Ishikawa (cell line): Measurements from ENCODE around the gene DHDH.

Source experiments
- CEBPB ChIP-seq: IDR thresholded peaks from 2 replicates; pipeline ENCODE4 v1.6.1; 2012
- CREB1 ChIP-seq: IDR thresholded peaks from 2 replicates; pipeline ENCODE4 v1.6.1; 2012; ENCODE audit warnings: low read depth
- EGR1 ChIP-seq: IDR thresholded peaks from 2 replicates; pipeline ENCODE4 v1.6.1; 2012
- EP300 ChIP-seq: IDR thresholded peaks from 2 replicates; pipeline ENCODE4 v1.6.1; 2012; ENCODE audit warnings: borderline replicate concordance
- FOXM1 ChIP-seq: IDR thresholded peaks from 2 replicates; pipeline ENCODE4 v1.6.1; 2012; ENCODE audit warnings: low read depth, borderline replicate concordance
- NFIC ChIP-seq: IDR thresholded peaks from 2 replicates; pipeline ENCODE4 v1.6.1; 2012
- RAD21 ChIP-seq: IDR thresholded peaks from 2 replicates; pipeline ENCODE4 v1.6.1; 2012; ENCODE audit warnings: low read depth
- TAF1 ChIP-seq: IDR thresholded peaks from 2 replicates; pipeline ENCODE4 v1.6.1; 2012; ENCODE audit warnings: low read depth, mild to moderate bottlenecking
- TCF12 ChIP-seq: IDR thresholded peaks from 2 replicates; pipeline ENCODE4 v1.6.1; 2012; ENCODE audit warnings: low read depth
- TEAD4 ChIP-seq: IDR thresholded peaks from 2 replicates; pipeline ENCODE4 v1.6.1; 2012
- YY1 ChIP-seq: IDR thresholded peaks from 2 replicates; pipeline ENCODE4 v1.6.1; 2012; ENCODE audit warnings: low read depth
- ZBTB7A ChIP-seq: IDR thresholded peaks from 2 replicates; pipeline ENCODE4 v1.6.1; 2012; ENCODE audit warnings: low read depth
- TF ChIP-seq, protein P1 (sequence below): IDR thresholded peaks from 2 replicates; pipeline ENCODE4 v1.6.1; 2012
- TF ChIP-seq, protein P2 (sequence below): IDR thresholded peaks from 2 replicates; pipeline ENCODE4 v1.6.1; 2012
- TF ChIP-seq, protein P3 (sequence below): IDR thresholded peaks from 2 replicates; pipeline ENCODE4 v1.6.1; 2012; ENCODE audit warnings: low read depth, mild to moderate bottlenecking

DHDH gene

DNA sequence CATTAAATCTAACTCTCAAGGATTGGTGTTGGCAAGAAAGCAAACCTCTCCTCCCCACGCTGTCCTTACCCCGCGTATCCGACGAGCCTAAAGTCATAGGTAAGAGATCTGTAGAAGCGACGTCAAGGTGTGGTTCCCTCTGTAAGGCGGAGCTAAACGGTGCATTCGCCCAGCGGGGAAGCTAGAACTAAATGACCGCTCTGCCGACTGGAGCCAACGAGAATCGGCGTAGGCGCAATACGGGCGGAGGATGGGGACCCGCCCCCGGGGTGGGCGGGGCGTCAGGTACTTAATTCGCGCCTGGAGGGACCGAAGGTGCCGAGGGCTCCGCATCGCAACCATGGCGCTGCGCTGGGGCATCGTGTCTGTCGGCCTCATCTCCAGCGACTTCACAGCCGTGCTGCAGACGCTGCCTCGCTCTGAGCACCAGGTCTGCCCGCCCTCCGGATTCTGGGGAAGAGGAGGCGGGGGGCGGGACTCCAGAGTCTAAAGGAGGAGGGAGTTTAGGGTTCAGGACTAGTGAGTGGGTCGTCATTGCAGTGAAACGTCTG, at the start of gene DHDH:
Gene DHDH (plus strand): TSS at position 318 of the 551 bp plus-strand sequence. CDS start 23 bp downstream, at position 341.
- TF ChIP-seq EGR1 (0 out of 2 replicates have a peak, but pooled peaks have one; percentile 22), CREB1 (no peak)
- TF ChIP-seq, protein P1, sequence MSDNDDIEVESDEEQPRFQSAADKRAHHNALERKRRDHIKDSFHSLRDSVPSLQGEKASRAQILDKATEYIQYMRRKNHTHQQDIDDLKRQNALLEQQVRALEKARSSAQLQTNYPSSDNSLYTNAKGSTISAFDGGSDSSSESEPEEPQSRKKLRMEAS, result peak; percentile 75
- TF ChIP-seq, protein P2, sequence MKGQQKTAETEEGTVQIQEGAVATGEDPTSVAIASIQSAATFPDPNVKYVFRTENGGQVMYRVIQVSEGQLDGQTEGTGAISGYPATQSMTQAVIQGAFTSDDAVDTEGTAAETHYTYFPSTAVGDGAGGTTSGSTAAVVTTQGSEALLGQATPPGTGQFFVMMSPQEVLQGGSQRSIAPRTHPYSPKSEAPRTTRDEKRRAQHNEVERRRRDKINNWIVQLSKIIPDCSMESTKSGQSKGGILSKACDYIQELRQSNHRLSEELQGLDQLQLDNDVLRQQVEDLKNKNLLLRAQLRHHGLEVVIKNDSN, result peak; percentile 4; the same call in 1 of the 2 replicates

DNA sequence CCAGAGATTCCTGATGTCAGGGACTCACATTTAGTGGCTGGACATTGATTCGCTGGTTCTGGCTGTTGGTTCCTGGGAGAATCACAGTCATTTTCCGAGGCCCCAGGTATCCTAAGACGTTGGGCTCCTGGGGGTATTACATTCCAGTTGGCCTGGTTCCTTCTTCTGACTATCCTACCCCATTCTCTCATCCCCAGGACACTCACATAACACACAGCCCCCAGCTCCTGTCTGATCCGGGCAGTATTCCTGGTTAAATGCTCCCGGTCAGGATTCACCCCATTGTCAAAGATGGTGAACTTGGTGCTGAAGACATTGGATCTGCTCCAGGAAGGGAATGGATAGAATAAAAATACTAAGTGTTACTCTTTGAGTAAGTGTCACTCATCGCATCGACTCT, 49.8 kb upstream of the DHDH start:
- TF ChIP-seq, protein P2, result no peak
- TF ChIP-seq EGR1, result no peak
- no peak for TF ChIP-seq YY1
- TF ChIP-seq, protein P3, sequence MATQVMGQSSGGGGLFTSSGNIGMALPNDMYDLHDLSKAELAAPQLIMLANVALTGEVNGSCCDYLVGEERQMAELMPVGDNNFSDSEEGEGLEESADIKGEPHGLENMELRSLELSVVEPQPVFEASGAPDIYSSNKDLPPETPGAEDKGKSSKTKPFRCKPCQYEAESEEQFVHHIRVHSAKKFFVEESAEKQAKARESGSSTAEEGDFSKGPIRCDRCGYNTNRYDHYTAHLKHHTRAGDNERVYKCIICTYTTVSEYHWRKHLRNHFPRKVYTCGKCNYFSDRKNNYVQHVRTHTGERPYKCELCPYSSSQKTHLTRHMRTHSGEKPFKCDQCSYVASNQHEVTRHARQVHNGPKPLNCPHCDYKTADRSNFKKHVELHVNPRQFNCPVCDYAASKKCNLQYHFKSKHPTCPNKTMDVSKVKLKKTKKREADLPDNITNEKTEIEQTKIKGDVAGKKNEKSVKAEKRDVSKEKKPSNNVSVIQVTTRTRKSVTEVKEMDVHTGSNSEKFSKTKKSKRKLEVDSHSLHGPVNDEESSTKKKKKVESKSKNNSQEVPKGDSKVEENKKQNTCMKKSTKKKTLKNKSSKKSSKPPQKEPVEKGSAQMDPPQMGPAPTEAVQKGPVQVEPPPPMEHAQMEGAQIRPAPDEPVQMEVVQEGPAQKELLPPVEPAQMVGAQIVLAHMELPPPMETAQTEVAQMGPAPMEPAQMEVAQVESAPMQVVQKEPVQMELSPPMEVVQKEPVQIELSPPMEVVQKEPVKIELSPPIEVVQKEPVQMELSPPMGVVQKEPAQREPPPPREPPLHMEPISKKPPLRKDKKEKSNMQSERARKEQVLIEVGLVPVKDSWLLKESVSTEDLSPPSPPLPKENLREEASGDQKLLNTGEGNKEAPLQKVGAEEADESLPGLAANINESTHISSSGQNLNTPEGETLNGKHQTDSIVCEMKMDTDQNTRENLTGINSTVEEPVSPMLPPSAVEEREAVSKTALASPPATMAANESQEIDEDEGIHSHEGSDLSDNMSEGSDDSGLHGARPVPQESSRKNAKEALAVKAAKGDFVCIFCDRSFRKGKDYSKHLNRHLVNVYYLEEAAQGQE, result no peak
- no peak for TF ChIP-seq FOXM1
- no peak for TF ChIP-seq TCF12
- TF ChIP-seq CREB1, result no peak
- TF ChIP-seq ZBTB7A, result no peak
- TF ChIP-seq, protein P1, result no peak
- no peak for TF ChIP-seq TAF1
- no peak for TF ChIP-seq NFIC
- TF ChIP-seq EP300, result no peak
- TF ChIP-seq RAD21, result no peak
- TF ChIP-seq CEBPB, result no peak
- no peak for TF ChIP-seq TEAD4

DNA sequence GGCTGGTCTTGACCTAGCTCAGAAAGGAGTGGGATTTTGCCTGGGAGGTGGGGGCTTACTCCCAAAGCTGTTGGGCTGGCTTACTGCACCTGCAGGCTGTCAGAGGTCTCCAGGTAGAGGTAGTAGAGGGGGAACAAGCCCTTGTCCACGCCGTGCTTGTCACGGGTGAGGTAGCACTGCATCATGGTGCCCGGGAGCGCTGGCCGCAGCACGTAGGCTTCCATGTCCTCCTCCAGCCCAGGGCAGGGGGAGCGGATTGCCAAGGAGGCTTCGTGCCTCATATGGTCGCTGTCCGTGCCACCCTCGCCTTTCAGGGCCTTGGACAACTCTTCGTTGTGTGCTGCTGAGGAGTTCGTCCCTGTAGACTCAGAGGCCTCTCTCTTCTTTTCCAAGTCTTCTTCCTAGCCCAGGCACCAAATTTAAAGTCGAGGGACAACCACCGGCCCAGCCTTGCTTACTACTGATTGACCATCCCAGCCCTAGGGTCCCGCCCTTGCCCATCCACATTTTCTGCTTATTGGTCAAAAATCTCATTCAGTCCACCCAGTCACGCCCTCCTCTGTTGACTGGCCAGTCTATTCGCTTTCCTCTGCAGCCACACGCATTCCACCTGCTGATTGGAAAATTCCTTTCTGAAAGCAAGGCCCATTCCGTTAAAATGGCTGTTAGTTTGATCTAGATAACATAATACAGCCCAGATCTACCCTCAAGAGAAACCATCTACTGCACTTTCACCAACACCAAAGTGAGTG, 45.5 kb upstream of the DHDH start:
- TF ChIP-seq TEAD4 (no peak), EP300 (no peak), CEBPB (no peak), RAD21 (no peak), CREB1 (no peak), NFIC (no peak), EGR1 (no peak), YY1 (no peak), TCF12 (no peak), TAF1 (no peak), FOXM1 (no peak), ZBTB7A (no peak)
- TF ChIP-seq, protein P1, result no peak
- TF ChIP-seq, protein P3, result no peak
- TF ChIP-seq, protein P2, result no peak

DNA sequence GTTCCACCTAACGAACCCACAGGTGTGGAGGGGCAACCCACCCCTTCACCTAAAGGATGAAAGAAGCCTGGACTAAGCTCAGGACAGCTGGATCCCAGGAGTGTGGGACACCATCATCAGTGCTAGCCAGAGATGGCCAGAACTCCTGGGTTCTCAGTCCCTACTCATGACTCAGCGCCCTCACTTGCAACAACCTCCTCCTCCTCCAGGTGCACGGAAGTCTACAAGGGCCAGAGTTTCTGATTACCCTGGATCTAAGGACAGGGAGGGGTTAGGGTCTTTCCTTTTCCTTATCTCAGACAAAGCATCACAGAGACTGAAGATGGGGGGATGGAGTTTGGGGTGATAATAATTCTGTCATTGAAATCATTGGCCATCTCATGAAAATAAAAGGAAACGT, 42.9 kb upstream of the DHDH start:
- TF ChIP-seq YY1, result no peak
- TF ChIP-seq NFIC, result no peak
- no peak for TF ChIP-seq TCF12
- no peak for TF ChIP-seq TEAD4
- TF ChIP-seq, protein P2, result no peak
- TF ChIP-seq TAF1, result no peak
- no peak for TF ChIP-seq RAD21
- no peak for TF ChIP-seq FOXM1
- no peak for TF ChIP-seq CREB1
- TF ChIP-seq, protein P3, result no peak
- TF ChIP-seq EGR1, result no peak
- TF ChIP-seq EP300, result no peak
- TF ChIP-seq CEBPB, result no peak
- TF ChIP-seq ZBTB7A, result no peak
- TF ChIP-seq, protein P1, result no peak
